HG02678 (cell line): ENCODE results near the gene NPTN.

ENCODE experiments used
- ATAC-seq: cut with Tn5 transposase; IDR thresholded peaks from one replicate; pipeline ENCODE4 v1.9.1; 2021; ENCODE audit warnings: mild to moderate bottlenecking, moderate library complexity; ENCODE audit not compliant: unreplicated experiment

The NPTN gene

GRCh38 chr15:73632670-73633058 lies 525 bp downstream of the NPTN start:
- peak; percentile 3 for ATAC-seq

GRCh38 chr15:73631915-73632669 lies 1.1 kb downstream of the NPTN start:
- no peak for ATAC-seq

DNA sequence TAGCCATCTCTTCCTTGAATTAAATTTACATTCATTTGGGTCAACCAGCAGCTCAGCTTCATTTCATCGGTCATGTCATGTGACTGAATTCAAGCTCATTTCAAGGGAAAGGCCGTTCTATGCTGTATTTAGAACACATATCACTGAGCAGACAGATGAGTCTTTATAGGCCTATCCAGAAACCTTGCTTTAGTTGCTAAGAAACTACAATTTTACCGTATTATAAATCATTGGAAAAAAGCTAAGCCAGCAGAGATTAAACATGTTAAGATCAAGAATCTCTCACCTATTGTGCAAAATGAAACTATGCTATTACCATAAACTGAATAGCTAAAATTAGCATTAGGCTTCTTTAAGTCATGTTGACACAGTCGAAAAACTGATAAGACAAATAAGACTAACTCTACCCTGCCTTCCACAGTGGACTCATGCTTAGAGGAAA lies 2.2 kb downstream of the NPTN start:
- no peak for ATAC-seq

GRCh38 chr15:73629798-73630429 lies 3.3 kb downstream of the NPTN start:
- no peak for ATAC-seq

DNA sequence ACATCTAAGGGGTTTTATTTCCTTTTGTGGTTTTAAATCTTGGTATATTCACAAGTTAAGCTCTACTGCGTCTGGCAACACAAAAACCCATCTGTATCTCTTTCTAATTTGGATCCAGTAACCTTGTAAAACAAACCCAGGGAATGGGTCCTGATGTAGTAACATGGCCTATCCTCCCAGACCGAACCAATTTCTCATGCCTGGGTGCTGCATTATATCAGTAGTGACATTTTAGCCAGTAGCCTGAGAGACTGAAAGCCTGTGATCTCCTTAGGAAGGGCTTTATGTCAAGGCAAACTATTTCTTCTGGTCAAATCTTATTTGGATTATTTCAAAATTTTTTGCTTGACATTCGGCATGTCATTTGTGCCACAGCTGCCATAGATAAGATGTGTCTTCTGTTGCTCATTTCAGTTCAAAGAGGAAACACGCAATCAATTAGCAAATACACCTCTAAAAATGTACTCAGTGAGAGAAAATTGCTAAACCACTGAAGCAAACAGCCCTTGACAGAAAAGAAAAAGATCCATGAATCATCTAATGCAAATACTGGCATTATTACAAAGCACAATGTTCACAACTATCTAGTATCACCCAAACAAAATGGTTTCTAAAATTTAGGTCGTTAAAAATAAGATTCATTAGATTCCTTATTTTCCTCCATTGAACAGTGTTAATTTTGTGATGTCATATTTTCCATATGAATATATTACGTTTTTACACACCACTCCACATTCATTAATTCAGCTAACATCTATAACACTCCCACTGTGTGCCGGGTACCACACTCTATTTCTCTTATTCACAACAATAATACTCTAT lies 4.0 kb downstream of the NPTN start:
- ATAC-seq, result no peak

DNA sequence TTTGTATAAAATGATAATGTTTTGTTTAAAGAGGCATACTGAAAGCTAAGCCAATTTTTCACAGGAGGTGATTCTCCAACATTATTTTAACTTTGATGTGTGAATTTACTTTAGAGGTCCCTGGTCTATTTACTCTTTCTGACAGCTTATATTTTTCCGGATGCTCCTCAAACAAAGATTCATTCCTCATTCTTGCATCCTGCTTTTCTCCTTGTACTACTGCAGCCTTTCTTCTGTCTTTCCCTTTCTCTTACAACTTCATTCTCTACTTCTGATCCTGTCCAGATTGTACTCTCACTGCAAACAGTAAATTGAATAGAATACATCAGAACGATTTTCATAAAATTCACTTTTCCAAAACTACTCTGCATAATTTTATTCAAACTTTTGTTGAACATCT lies 5.1 kb downstream of the NPTN start:
- ATAC-seq, result no peak

GRCh38 chr15:73626072-73626471 lies 7.1 kb downstream of the NPTN start:
- no peak for ATAC-seq

DNA sequence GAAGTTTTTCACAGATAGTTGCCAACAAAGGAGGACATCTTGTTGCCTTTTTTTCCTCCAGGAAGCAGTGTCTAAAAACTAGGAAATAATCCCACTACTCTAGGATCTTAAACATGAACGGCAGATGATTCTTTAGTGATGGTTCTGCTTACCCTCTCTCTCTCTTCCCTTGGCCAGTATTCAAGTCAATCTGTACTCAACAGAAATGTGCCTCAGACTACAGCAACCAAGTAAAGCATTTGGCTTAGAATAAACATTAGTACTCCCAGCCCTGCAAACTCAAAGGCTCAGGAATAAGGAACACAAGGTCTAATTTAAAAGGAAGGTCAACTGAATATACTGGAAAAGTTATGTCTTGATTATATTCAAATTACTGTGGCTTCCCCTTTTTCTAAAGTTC lies 8.7 kb downstream of the NPTN start:
- no peak for ATAC-seq

DNA sequence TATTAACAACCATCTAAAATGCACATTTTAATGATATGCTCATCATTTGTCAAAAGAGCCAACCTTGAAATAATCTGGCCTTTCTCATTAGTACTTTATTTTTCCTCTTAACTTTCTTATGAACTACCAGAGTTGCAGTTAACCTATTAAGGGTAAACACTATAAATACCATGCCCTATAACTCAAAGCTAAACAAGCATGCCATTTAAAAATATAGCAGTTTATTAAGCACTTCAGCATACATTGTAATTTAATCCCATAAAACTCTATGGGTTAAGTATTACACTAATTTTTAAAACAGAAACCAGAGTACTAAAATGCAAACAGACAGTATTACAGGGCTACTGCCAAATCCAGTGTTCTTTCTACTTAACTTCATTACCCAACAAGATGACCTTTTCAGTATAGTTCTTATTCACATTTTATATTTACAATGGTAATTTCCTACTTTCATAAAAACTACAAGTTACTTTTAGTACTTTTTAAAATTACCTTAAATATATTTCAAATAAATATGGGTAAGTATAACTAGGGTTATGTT lies 11.8 kb downstream of the NPTN start:
- ATAC-seq, result no peak

DNA sequence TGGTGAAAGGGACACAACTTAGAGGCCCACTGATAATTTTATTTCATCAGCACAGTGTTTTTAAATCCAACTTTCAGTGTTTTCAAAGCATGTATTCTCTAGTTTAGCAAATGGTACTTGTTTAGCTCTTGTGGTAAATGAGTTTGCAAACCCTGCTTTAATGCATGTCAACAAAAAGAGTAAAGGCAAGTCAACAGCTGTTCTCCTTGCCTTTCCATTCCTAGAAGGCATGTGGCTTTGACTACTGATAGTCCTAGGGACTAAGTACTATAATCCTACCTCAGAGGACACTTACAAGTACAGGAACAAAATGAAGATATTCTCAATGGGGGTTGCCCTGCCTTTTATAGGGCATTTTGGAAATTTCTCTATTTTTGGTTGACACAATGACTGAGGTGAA lies 13.1 kb downstream of the NPTN start:
- ATAC-seq, result no peak

DNA sequence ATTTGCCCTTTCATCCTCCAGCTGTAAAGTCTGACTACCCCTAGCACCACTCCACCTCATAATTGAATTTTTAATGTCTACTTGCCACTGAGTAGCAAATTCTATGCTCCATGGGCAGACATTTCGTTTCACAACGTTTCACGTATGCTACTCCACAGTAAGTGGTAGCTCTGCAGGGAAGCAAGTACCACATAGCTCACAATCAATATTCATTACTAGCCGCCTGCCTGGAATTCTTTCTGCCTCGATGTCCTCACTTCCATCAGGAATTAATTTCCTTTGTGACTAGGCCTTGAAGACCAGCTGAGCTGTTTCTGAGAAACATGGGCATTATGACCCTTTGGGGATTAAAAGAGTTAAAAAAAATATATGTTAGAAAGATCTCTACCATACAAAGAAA lies 15.3 kb downstream of the NPTN start:
- ATAC-seq, result no peak

- no peak for ATAC-seq
These were observed 15.8 kb downstream of the NPTN start for GRCh38 chr15:73617301-73617831.

DNA sequence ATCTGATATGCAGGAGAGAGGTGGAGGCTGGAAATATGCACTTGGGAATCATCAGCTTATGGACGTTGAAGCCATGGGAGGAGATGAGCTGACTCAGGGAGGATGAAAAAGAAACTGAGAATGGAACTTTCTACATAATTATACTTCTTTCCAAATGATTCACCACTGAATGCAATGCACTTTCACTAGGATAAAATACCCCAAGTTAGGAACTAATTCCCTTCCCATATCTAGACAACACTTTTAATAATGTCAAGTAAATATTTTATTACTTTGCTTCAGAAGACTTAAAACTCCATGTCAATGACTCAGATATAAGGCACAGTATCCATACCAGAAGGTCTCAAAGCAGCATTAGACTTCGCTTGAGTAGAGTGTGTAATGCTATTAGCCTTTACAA lies 24.2 kb downstream of the NPTN start:
- ATAC-seq, result no peak

DNA sequence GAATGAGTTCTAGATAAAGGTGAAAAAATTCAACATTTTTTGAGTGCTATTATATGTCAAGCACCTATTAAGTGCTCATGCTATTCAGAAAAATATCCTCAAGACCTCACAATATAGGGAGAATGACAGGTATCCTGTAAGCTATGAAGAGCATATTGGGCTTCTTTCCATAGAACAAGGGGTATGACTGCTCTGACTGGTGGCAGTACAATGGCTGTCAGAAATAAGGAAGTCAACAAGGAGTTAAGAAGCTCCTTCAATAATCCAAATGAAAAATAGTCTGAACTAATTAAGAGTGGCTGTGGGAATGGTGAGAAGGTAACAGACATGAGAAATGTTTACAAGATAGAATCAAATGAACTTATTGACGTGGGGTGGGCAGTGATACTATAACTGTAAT lies 24.7 kb downstream of the NPTN start:
- ATAC-seq, result no peak

DNA sequence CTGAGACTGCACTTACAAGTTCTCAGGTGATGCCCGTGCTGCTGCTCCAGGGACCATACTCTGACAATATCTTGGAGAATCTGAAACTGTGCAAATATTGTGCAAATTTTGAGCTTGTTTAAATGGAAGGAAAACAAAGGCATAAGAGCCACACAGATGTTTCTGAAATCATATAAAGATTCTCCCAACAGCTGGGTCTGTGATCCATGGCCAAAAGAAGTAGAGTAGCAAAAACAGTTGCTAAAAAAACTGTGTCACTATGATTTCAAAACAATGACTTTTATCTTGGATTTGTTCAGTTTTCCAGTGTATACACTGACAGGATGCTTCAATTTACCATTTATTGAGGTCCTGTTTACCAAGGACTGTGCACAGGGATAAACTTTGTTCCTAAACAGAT lies 25.3 kb downstream of the NPTN start:
- no peak for ATAC-seq

DNA sequence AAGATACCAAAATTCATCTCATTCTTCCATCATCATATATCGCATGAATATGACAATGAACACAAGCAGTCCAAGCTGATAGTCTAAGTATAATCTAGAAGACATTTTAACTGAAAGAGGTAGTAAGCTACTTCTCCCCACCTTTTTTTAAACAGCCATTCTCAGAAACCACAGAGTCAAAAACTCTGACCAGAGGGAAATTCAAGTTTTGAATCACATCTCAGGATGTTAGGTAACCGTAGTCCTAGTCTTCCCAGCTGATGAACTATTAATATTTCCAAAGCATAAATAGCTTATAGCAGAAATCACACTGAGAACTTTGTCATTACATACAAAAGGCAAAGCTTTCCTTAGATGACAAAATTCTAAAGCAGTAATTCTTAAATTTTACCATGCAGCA lies 25.8 kb downstream of the NPTN start:
- no peak for ATAC-seq

DNA sequence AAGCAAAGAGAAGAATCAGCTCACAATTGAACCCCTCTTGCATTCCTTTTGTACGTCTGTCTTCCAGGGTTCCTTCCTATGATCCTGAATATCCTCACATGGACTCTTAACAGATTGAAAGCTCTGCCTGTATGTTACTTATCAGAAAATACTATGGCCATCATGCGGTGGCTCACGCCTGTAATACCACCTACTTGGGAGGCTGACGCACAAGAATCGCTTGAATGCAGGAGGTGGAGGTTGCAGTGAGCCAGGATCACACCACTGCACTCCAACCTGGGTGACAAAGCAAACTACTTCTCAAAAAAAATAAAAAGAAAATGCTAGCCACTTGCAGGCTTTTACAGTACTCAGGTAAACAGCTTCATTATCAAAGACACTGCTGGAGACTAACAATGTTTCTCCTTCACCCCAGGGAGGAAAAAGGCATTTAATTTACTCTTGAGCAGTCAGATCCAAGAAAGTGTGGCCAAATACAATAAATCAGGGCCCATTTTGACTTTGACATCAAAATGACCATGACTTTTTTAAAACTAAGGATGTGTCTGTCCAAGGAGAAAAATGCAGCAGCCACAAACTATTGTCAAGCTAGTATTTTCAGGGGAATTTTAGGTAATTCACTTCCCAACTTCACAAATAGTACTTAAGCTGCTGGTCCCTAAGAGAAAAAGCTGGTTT lies 27.3 kb downstream of the NPTN start:
- ATAC-seq, result no peak

- no peak for ATAC-seq
These were observed 28.7 kb downstream of the NPTN start for GRCh38 chr15:73604477-73604876.

DNA sequence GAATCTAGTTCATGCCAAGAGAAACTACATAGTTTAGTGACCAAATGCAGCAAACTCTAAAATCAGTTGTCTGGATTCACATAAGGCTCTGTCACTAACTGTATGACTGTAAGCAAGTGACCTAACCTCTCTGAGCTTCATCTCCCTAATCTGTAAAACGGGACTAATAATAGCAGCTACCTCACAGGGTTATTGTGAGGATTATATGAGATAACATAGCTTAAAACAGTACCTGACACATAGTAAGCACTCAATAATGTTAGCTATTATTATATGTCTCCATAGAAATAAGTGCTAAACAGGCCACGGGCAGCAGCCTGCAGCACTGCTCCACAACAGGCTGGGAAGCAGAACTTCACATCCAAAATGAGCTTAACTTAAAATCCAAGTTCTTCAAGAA lies 30.2 kb downstream of the NPTN start:
- no peak for ATAC-seq

GRCh38 chr15:73602446-73602843 lies 30.7 kb downstream of the NPTN start:
- no peak for ATAC-seq
